IPS-20b (cell line): ENCODE results near the gene KCNAB1.

Experiments
- H3K27ac ChIP-seq: one replicate; pipeline ENCODE4 v1.5.1; 2013; ENCODE audit warnings: low read length
- H3K27me3 ChIP-seq: 2 replicates; pipeline ENCODE4 v1.6.1; 2013; ENCODE audit warnings: mild to moderate bottlenecking, low read length, inconsistent platforms; ENCODE audit not compliant: insufficient read depth
- H3K36me3 ChIP-seq: 2 replicates; pipeline ENCODE4 v1.6.1; 2013; ENCODE audit warnings: low read depth, mild to moderate bottlenecking, inconsistent platforms, low read length, moderate library complexity; ENCODE audit not compliant: insufficient read depth
- H3K4me1 ChIP-seq: 2 replicates; pipeline ENCODE4 v1.6.1; 2013; ENCODE audit warnings: mild to moderate bottlenecking, control low read depth, inconsistent platforms, low read length, moderate library complexity; ENCODE audit not compliant: insufficient read depth
- H3K4me3 ChIP-seq: 2 replicates; pipeline ENCODE4 v1.5.1; 2013; ENCODE audit warnings: mild to moderate bottlenecking, low read length, inconsistent platforms
- H3K9ac ChIP-seq: 2 replicates; pipeline ENCODE4 v1.6.1; 2013; ENCODE audit warnings: low read depth, mild to moderate bottlenecking, inconsistent platforms, low read length, moderate library complexity
- H3K9me3 ChIP-seq: 2 replicates; pipeline ENCODE4 v1.6.1; 2013; ENCODE audit warnings: mild to moderate bottlenecking, low read depth, low read length, inconsistent platforms; ENCODE audit not compliant: insufficient read depth

KCNAB1 gene

DNA sequence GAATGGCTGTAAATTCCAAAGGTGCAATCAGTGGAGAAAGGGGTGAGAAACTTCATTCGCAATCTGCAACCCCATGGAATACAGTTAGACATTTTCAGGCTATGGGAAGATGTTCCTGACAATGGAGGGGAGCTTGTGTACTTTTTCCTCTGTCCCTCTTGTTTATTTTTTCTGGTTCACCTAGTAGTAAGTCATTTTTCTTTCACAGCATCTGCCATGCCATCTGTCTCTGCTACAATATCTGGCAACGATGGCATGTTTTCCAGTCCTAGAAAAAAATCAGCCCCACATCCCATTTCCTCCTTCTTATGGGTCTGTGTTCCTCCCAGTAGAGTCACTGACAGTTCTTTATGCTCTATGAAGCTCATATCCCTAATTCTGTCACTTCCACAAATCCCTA lies 358.5 kb downstream of the KCNAB1 start:
- Histone ChIP-seq H3K27me3 (no peaks in the 10 kb centered on the region), H3K27ac (no peak overlapping the region), H3K9ac (no peak overlapping the region), H3K9me3 (no peaks in the 10 kb centered on the region), H3K36me3 (no peaks in the 10 kb centered on the region), H3K4me1 (peaks cover 14% of the 10 kb centered on the region), H3K4me3 (no peak overlapping the region)

DNA sequence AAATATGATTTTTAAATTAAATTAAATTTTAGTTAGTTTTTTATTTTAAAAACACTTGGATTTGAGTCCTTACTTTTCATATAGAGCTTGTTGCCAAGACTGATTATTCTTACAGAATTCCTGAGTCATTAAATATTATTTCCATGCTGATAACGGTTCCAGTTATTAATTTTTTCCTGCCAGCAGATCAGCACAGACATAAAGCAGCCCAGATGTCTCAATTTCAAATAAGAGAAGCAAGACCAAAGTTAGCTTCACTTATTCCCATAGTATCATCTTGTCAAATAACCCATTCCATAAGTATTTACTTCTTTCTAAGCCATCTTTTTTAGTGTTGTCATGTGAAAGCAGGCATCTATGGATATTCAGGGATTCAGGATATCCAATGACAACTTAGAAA lies 359.2 kb downstream of the KCNAB1 start:
- no peak overlapping the region for H3K9ac ChIP-seq
- H3K27me3 ChIP-seq, result no peaks in the 10 kb centered on the region
- no peaks in the 10 kb centered on the region for H3K36me3 ChIP-seq
- H3K4me3 ChIP-seq, result no peak overlapping the region
- H3K9me3 ChIP-seq, result no peaks in the 10 kb centered on the region
- H3K4me1 ChIP-seq, result peaks cover 12% of the 10 kb centered on the region
- no peak overlapping the region for H3K27ac ChIP-seq

DNA sequence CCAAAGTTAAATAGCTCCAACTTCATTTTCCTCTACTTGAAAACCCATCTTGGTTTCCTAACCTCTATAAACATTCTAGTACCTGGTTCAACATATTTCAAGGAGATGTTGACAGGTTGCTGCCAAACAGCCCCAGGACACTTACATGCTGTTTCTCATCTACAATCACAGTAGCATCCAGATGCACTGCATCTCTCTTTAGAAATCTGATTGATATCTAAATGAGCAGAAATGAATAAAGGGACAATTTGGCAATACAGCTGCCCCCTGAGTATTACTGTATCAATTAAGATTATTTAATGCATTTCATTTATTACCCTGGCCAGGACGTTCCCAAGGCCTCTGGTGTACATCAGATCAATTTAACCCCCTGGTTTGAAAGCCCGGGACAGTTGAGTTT lies 360.6 kb downstream of the KCNAB1 start:
- Histone ChIP-seq H3K9me3 (no peaks in the 10 kb centered on the region), H3K9ac (no peak overlapping the region), H3K4me1 (peaks cover 9% of the 10 kb centered on the region), H3K36me3 (no peaks in the 10 kb centered on the region), H3K4me3 (no peak overlapping the region), H3K27ac (no peak overlapping the region), H3K27me3 (no peaks in the 10 kb centered on the region)

DNA sequence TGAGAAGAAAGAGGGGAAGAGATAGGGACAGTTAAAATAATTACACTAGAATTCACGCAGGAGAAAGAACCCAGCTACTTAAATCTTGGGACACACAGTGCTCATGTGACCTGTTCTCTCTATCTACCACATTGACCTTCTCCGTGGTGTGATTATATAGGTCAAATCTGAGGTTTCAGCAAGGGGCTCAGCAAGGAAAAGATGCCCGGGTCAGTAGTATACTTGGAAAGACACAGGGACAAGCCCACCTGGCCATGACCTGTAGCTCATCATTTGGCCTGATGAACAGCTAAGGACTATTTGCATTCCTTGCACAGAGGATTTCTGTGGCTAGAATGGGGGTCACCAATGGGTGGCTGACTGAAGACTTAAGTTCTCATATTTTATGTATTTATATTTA lies 362.6 kb downstream of the KCNAB1 start:
- no peaks in the 10 kb centered on the region for H3K27me3 ChIP-seq
- H3K9ac ChIP-seq, result no peak overlapping the region
- no peak overlapping the region for H3K4me3 ChIP-seq
- H3K4me1 ChIP-seq, result peaks cover 3% of the 10 kb centered on the region; the same call in 1 of the 2 replicates
- no peaks in the 10 kb centered on the region for H3K9me3 ChIP-seq
- H3K27ac ChIP-seq, result no peak overlapping the region
- no peaks in the 10 kb centered on the region for H3K36me3 ChIP-seq

DNA sequence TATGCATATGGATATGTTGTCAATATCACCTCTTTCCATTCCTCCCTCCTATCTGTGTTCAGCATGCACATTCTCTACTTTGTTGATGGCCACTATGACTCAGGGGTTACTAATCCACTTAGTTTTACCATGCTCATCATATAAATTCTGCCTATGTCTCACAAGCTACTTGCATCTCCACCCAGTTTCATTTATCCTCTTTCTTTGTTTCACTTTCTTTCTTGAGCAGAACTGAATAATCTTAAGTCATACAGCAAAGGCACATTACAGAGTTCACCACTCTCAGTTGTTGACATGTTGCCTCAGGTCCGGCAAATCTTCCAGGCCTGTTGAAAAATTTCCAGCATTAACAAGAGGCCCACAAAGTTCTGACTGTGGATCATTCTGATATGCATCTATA lies 363.0 kb downstream of the KCNAB1 start:
- Histone ChIP-seq H3K27me3 (no peaks in the 10 kb centered on the region), H3K4me3 (no peak overlapping the region), H3K36me3 (no peaks in the 10 kb centered on the region), H3K9me3 (no peaks in the 10 kb centered on the region), H3K4me1 (peaks cover 3% of the 10 kb centered on the region; the same call in 1 of the 2 replicates), H3K27ac (no peak overlapping the region), H3K9ac (no peak overlapping the region)

DNA sequence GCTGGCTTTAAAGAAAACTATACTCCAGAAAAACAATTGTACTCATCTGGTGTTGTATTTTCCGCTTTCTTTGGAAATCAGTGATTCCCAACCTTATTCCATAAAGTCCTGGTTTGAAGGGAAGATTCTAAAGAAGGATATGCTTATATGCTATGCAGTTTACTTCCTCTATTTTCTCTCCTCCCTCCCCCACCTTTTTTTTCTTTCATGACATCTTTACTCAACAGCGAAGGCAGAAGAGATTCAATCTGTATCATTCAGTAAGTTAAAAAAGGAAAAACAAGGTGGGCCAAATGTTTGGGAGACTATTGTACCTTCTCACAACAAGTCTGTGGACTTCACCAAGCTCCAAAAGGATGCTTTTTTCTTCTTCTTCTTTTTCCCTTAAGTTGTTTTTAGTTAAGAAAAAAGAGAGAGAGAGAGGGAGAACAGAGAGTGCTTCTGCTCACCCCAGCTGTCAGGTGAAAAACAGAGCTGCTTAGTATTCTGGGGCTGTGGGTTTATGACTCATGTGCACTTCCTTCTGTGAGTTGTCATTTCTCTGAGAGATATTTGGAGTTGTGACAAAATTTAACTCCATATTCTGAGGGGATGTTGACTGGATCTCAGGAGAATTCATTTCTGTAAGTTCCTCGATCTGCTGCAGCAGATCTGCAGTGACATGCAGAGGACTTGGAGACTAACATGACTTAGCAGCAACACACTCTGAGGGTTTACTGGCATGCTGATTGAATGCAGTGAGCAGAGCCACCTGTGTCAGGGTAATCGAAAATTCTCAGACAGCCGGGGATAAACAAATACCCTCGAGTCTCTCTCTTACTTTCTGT lies 363.8 kb downstream of the KCNAB1 start:
- H3K4me1 ChIP-seq, result peaks cover 3% of the 10 kb centered on the region; the same call in 1 of the 2 replicates
- no peaks in the 10 kb centered on the region for H3K27me3 ChIP-seq
- H3K27ac ChIP-seq, result no peak overlapping the region
- no peak overlapping the region for H3K9ac ChIP-seq
- H3K4me3 ChIP-seq, result no peak overlapping the region
- no peaks in the 10 kb centered on the region for H3K9me3 ChIP-seq
- no peaks in the 10 kb centered on the region for H3K36me3 ChIP-seq

DNA sequence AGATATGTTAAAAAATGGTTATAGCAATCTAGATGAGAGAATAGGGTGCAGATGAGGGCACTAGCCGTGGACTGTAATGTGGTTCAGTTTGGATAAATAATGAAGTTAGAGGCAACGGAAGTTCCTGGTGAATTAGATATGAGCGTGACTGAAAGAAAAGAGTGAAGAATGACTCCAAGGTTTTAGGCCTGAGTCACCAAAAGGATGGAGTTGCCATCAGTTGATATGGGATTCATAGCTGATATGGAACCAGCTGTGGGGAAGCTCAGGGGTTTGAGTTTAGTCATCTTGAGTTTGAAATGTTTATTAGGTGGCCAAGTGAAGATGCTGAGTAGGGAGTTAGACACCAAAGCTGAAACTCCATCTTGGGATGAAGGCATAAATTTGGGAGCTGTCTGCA lies 368.4 kb downstream of the KCNAB1 start:
- no peak overlapping the region for H3K27ac ChIP-seq
- no peak overlapping the region for H3K9ac ChIP-seq
- no peaks in the 10 kb centered on the region for H3K27me3 ChIP-seq
- no peak overlapping the region for H3K4me3 ChIP-seq
- no peaks in the 10 kb centered on the region for H3K9me3 ChIP-seq
- H3K4me1 ChIP-seq, result peaks cover 3% of the 10 kb centered on the region; the same call in 1 of the 2 replicates
- no peaks in the 10 kb centered on the region for H3K36me3 ChIP-seq

DNA sequence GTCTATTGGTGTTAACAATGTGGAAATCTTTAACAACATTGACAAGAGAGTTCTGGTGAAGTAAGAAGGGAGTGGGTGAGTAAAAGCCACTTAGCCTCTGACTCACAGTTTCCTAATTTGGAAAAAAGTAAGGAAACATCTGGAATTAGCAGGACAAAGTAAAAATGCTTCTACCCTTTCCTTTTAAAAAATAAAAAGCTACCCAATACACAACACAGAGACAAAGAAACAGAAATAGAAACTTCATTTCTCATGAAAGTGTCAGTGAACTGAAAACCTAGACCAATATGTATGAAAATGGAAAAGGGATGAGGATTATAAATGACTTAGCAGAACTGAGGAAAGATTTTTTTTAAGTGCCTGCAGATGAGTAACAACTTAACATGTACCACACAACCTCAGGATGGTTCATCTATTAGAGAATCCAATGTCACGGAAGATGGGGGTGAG lies 369.1 kb downstream of the KCNAB1 start:
- Histone ChIP-seq H3K27ac (no peak overlapping the region), H3K4me3 (no peak overlapping the region), H3K9me3 (no peaks in the 10 kb centered on the region), H3K4me1 (no peaks in the 10 kb centered on the region), H3K36me3 (no peaks in the 10 kb centered on the region), H3K27me3 (no peaks in the 10 kb centered on the region), H3K9ac (no peak overlapping the region)

DNA sequence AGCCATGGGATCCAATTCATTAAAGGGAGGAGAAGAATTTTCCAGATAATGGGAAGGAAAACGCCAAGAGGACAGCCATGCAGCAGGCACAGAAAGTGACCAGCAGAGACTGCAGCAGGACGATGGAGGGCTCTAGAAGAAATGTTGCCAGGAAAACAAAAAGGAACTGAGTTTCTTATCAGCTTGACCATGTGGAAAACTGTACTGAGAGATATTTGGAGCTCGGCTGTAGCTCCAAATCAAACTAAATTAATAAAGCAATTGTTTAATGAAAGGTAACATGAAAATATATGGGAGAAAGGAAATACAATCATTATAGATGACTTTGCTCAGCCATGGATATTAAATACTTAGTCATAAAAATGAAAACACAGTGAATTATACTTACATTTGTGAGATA lies 370.8 kb downstream of the KCNAB1 start:
- H3K36me3 ChIP-seq, result no peaks in the 10 kb centered on the region
- no peaks in the 10 kb centered on the region for H3K27me3 ChIP-seq
- no peak overlapping the region for H3K27ac ChIP-seq
- H3K9me3 ChIP-seq, result no peaks in the 10 kb centered on the region
- no peak overlapping the region for H3K4me3 ChIP-seq
- H3K4me1 ChIP-seq, result no peaks in the 10 kb centered on the region
- H3K9ac ChIP-seq, result no peak overlapping the region

DNA sequence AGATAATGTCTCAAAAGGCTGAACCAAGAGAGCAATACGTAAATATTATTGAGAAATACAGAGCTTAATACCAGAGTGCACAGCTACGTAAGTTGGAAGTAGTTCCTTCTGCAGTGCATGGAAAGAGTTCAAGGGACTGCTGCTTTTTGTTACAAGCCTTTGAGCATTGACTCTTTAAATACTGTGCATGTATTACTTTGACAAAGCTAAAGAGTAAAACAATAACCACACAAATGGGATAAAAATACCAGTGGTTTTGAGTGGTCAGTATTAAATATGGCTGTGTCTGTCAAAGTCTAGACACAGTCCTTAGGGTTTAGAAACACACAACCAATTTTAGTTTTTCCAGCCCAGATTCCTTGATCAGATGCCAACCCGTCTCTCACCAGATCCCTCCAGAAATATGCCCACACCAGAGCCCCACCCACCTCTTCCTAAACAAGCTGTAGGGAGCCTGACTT lies 372.5 kb downstream of the KCNAB1 start:
- H3K36me3 ChIP-seq, result no peaks in the 10 kb centered on the region
- H3K27ac ChIP-seq, result no peak overlapping the region
- no peaks in the 10 kb centered on the region for H3K4me1 ChIP-seq
- H3K4me3 ChIP-seq, result no peak overlapping the region
- no peaks in the 10 kb centered on the region for H3K27me3 ChIP-seq
- no peaks in the 10 kb centered on the region for H3K9me3 ChIP-seq
- H3K9ac ChIP-seq, result no peak overlapping the region

DNA sequence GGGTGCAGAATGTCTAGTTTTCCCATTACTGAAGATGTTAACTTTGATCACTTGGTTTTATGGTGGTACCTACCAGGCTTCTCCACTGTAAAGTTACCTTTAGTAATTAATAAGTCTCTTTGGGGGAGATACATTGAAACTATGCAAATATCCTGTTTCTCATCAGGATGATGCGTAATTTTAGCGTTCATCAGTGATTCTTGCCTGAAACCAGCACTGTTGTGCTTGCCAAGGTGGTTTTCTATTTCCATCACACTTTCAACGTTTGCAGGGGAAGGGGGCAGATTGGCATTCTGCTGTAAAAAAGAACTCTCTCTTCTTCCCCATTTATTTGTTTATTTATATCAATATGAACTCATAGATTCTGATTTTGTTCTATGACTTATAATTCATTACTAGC lies 373.5 kb downstream of the KCNAB1 start:
- no peaks in the 10 kb centered on the region for H3K27me3 ChIP-seq
- no peaks in the 10 kb centered on the region for H3K36me3 ChIP-seq
- no peaks in the 10 kb centered on the region for H3K4me1 ChIP-seq
- no peaks in the 10 kb centered on the region; the same call in 1 of the 2 replicates for H3K9me3 ChIP-seq
- no peak overlapping the region for H3K9ac ChIP-seq
- no peak overlapping the region for H3K27ac ChIP-seq
- no peak overlapping the region for H3K4me3 ChIP-seq

DNA sequence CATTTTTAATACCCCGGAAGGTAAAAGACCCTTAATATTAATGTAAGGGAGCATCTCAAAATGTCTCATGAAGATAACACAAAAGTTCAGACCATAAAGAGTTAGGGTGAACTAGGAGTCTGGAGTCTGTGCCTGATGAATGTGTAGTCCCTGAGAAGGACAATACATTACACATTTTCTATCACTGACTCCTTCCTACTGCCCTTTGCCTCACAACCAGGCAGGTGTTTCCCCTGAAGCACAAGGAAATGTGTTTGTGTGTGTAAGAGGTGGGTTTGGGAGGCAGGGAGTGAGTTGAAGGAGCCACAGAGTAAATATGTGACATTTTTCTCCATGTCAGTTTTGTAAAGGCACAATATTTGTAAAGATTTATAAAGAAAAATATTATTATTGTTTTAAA lies 375.4 kb downstream of the KCNAB1 start:
- H3K9me3 ChIP-seq, result no peaks in the 10 kb centered on the region; the same call in 1 of the 2 replicates
- H3K4me1 ChIP-seq, result no peaks in the 10 kb centered on the region
- no peaks in the 10 kb centered on the region for H3K36me3 ChIP-seq

More for the DNA sequence above, 375.4 kb downstream of the KCNAB1 start:
- Histone ChIP-seq H3K27me3 (no peaks in the 10 kb centered on the region), H3K9ac (no peak overlapping the region), H3K4me3 (no peak overlapping the region), H3K27ac (no peak overlapping the region)
